ENCODE measurements around the gene ARHGAP5.

Gene ARHGAP5

GRCh38 chr14:32186248-32186647, 109.1 kb downstream of the ARHGAP5 start:
- no peak for TF ChIP-seq REST (IDR thresholded peaks at IDR 0.05; ENCODE audit: insufficient replicate concordance, low read depth)
- no peak for TF ChIP-seq POLR2AphosphoS5 (IDR thresholded peaks at IDR 0.05; ENCODE audit: low read depth)
- no peak for TF ChIP-seq GABPA (IDR thresholded peaks at IDR 0.05; ENCODE audit: low read depth)
- no peak for TF ChIP-seq CTCF (IDR thresholded peaks at IDR 0.05; ENCODE audit: insufficient read depth, low read length)
- no peak for TF ChIP-seq SPI1 (IDR thresholded peaks at IDR 0.05; ENCODE audit: borderline replicate concordance, low read depth)
- Histone ChIP-seq H3K27me3 (ENCODE audit: insufficient read depth, poor library complexity, severe bottlenecking) (no peaks in the 10 kb centered on the region), H3K27ac (replicated peaks) (no peak overlapping the region), H3K4me3 (replicated peaks; ENCODE audit: insufficient read depth, low read length) (no peak overlapping the region)
- no peak for DNase-seq (ENCODE audit: low read depth in 1 of 2, low spot score in 1 of 2)

- TF ChIP-seq CTCF (IDR thresholded peaks at IDR 0.05; ENCODE audit: insufficient read depth, low read length) = no peak
- TF ChIP-seq POLR2AphosphoS5 (IDR thresholded peaks at IDR 0.05; ENCODE audit: low read depth) = no peak
- no peak for TF ChIP-seq REST (IDR thresholded peaks at IDR 0.05; ENCODE audit: insufficient replicate concordance, low read depth)
- no peak for TF ChIP-seq GABPA (IDR thresholded peaks at IDR 0.05; ENCODE audit: low read depth)
- Histone ChIP-seq H3K4me3 (replicated peaks; ENCODE audit: insufficient read depth, low read length) (no peak overlapping the region), H3K27me3 (ENCODE audit: insufficient read depth, poor library complexity, severe bottlenecking) (no peaks in the 10 kb centered on the region), H3K27ac (replicated peaks) (no peak overlapping the region)
- no peak for DNase-seq (ENCODE audit: low read depth in 1 of 2, low spot score in 1 of 2)
These were observed 112.7 kb downstream of the ARHGAP5 start for GRCh38 chr14:32189811-32190210.

- TF ChIP-seq REST (IDR thresholded peaks at IDR 0.05; ENCODE audit: insufficient replicate concordance, low read depth) (no peak), GABPA (IDR thresholded peaks at IDR 0.05; ENCODE audit: low read depth) (no peak), SPI1 (IDR thresholded peaks at IDR 0.05; ENCODE audit: borderline replicate concordance, low read depth) (no peak), POLR2AphosphoS5 (IDR thresholded peaks at IDR 0.05; ENCODE audit: low read depth) (no peak), CTCF (IDR thresholded peaks at IDR 0.05; ENCODE audit: insufficient read depth, low read length) (no peak)
- DNase-seq (ENCODE audit: low read depth in 1 of 2, low spot score in 1 of 2) = no peak
- no peaks in the 10 kb centered on the region for H3K27me3 ChIP-seq (ENCODE audit: insufficient read depth, poor library complexity, severe bottlenecking)
- no peak overlapping the region for H3K27ac ChIP-seq (replicated peaks)
- H3K4me3 ChIP-seq (replicated peaks; ENCODE audit: insufficient read depth, low read length) = no peak overlapping the region
These were observed 113.6 kb downstream of the ARHGAP5 start for GRCh38 chr14:32190673-32191072.
